HG02642 (cell line): ENCODE measurements around the gene F2R.

ENCODE experiments used
- ATAC-seq: cut with Tn5 transposase; IDR thresholded peaks from one replicate; pipeline ENCODE4 v1.9.1; 2021; ENCODE audit warnings: mild to moderate bottlenecking; ENCODE audit not compliant: unreplicated experiment, poor library complexity

Gene F2R

DNA sequence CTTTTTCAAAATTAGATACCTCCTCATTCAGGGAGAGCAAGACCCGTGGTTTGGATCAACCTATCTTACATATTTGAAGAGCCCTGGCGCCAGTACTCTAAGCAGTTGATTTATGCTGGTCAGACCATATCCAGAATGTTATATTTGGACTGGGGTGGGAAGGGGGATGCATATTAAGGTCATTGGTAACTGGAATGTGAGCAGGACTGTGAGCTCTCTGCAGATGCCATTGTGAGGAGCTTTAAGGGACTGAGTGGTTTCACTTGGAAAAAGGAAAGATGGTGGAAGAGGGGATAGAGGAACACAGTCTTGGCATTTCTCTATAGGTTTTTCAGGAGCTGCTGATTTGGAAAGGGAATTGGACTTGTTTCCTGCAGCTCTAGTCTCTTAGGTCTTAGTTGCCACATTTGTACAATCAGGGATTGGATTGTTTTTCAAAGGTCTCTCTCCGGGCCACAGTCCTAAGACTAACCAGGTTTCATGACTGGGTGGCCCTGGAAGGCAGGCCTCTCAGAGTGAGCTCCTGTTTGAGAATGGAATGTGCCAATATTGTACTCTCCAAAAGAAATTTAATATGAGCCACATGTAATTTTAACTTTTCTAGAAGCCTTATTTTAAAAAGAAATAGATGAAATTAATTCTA is 25.8 kb upstream of the F2R start:
- no peak for ATAC-seq

DNA sequence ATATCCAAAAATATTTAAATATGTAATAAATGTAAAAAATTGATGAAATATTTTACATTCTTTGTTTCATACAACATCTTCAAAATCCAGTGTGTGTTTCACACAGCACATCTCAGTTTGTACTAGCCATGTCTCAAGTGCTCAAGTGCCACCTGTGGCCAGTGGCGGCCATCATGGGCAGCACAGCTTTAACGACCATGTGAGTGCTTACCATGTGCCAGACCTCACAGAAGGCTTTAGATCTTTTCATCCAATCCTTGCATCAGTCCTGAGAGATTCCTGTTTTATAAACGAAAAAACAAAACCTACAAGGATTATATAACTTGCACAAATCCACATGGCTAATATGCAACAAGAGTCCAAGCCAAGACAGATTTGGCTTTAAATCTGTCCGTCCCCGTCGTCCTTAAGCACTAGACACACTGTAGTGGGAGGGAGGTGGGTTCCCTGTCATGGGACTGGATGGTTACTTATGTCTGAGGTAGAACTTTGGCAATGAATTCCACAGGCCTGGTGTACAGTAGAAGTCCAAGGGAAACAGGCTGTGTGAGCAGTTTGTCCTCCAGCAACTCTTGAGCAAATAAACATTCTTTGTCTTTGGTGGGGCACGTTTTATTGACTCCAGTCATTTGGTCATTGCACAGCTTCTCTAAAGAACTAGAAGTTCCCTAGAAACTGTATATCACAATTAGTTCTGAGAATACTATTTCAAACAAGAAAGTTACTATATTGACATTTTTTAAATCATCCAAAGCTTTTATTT is 25.0 kb upstream of the F2R start:
- ATAC-seq = no peak

DNA sequence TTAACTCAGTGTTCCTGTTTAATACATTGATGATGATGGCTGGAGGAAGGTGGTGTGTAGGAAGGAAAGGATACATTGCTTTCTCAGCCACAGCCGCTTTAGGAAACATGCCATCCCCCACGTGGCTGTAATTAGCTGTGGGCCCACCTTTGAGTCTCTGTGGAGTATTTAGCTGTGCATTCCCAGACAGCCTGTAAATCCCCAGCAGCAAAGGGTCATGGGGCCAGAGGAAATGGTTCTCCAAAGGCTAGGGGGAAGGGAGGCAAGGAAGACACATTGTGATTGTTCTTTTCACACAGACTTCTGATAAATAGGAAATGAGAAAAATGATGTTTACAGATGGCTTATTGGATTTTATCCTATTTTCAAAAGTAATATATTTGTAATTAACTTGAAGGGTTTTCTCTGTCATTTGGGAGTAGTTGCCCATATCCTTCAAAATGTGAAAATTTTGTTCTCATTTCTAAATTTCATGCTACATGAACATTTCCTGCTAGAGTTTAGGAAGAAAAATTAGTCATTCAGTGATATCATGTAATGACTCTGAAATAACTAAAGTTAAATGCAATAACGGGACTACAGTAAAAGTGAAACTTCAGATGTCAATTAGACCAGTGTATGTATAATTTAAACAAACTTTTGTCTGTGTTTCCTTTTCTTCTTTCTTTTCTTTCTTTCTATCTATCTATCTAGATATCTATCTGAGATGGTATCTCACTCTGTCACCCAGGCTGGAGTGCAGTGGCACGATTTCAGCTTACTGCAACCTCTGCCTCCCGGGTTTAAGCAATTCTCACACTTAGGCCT is 24.3 kb upstream of the F2R start:
- ATAC-seq = no peak

DNA sequence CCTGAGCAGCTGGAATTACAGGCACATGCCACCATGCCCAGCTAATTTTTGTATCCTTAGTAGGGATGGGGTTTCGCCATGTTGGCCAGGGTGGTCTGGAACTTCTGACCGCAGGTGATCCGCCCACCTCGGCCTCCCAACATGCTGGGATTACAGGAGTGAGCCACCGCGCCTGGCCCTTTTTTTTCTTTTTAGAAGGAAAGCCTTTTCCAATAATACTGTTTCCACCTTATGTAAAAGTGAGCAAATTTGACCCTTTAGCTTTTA is 23.7 kb upstream of the F2R start:
- ATAC-seq = no peak

DNA sequence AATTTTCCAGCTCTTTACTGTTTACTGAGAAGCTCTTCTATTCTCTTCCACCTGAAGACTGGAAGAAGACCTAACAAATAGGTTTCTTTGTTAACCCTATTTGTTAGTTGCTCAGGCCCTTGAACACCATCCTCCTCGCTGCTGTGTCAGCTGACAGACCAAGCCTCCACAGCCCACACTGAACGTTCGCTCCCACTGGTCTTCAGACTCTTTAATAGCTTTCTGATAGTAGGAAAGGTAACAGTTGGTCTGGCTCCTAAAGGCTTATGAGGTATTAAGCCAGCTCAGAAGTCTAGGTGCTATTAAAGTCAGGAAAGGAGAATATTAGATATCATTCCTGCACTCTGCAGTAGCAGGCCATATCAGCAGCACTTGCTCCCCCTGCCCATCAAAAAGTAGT is 23.3 kb upstream of the F2R start:
- ATAC-seq = no peak

DNA sequence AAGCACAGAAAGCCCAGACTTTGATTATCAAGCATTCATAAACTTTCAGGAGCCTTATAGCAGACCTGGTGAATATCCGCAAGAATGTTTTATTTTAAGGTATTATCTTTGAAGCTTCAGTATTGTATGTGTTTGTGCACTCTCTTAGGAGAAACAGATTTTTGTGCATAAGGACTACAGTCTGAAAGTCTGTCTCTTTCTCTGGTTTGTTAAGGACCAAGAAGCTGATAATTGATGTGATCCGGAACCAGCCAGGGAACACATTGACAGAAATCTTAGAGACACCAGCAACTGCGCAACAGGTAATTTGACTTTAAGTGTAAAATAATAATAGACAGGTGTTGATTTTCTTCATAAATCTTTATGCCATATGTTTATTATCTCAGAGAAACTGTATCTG is 22.8 kb upstream of the F2R start:
- no peak for ATAC-seq

DNA sequence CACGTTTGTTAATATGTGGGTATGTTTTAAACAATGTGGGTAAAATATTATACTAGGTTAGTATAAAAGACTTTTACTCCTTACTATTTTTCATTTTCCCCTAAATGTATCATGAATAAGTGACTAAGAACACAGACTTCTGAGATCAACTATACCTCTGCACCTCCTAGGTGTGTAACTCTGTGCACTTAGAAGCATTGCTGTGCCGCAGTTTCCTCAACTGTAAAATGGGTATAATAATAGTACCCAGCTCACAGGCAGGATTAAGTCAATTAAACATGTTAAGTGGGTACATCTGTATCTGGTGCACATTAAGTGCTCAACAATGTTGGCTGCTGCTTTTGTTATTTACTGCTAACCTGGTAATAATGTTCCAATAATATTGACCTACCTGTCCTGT is 21.6 kb upstream of the F2R start:
- no peak for ATAC-seq

DNA sequence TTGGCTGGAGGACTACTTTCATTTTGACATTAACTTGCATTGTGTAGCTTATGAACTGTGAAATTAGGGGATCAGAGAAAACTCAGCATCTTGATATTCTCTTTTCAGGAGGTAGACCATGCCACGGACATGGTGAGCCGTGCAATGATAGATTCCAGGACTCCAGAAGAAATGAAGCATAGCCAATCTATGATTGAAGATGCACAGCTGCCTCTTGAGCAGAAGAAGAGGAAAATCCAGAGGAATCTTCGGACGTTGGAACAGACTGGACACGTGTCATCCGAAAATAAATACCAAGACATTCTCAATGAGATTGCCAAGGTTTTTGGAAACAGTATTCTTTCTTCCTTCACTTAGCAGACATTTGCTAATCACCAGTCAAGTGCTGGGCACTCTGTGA is 20.6 kb upstream of the F2R start:
- no peak for ATAC-seq

DNA sequence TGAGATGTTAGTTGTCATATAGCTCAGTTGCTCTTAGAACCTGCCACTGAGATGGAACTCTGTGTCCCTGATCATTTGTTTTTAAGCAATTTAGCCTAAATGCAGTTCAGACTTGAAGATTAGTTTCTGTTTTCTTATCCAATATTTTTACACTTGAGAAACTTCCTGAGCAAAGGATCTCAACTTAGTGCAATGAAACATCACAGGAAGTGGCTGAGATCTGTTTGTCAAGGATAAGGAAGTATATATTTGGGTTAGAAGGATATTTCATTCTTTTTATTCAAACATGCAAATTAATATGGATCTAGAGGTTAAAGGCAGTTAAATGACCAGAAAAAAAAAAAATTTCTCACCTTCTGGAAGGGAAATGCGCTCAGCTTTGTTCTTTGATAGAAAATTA is 19.7 kb upstream of the F2R start:
- no peak for ATAC-seq

DNA sequence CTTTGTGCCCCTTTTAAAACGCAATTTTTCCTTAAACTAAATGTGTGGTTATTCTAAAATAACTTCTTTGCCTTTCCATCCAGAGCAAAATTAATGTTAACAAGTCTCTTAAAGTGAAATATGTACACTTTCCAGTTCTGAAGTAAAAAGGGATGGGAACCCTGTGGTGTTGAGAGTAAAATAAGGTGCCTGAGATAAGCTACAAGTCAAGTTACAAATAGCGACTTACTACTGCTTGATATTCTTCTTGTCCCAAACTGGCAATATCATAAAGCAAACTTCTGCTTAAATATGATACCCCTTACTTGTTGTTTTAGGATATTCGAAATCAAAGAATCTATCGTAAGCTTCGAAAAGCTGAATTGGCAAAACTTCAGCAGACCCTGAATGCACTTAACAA is 18.3 kb upstream of the F2R start:
- no peak for ATAC-seq

DNA sequence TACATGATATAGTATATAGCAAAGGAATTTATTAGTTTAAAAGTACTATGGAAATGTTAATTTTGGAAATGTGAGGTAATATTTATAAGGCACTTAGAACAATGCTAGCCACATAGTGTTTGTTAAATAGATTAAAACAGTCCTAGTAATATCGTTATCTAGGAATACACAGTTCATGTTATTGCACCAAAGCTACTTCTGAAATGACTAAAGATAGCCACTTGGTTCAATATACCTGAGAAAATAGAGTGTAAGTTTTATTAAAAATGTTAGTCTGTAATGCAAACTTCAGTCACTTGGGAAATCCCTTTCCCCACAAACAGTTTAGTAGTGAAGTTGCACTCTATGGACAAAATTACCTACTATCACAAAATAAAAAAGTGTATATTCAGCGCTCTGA is 15.4 kb upstream of the F2R start:
- no peak for ATAC-seq

DNA sequence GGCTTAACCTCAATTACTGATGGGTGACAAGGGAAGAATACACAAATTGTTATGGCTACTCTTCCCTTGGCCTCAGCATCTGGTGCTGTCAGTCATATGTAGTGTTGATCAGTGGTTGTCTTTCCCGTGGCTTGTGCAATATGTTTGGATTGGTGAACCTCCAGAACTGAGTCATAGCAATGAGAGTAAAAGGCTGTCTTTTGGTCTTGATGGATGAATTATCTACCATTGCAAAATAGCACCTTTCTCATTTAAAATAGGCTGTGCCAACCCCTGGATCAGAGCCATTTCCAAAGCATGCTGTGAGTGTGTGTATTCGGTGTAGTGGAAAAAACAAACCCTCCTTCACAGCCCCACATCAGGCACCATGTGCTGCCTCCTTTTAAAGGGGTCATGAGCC is 14.6 kb upstream of the F2R start:
- no peak for ATAC-seq

DNA sequence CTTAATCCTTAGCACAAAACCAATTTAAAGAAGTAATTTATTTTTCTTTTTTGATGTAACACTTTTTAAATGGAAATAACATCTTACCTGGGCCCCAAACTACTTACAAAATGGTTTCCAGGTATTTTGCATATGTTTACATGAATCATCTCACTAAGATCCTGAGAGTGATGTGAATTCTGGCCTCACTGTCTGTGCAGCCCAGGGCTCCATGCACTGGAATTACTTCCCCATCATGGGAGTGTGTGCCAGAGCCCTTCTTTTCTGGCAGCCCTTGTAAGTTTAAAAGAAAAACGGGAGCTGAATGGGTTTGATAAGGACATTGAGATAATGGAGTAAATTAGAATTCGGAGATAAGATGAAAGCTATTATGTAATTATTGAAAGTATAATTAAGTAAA is 12.2 kb upstream of the F2R start:
- ATAC-seq = no peak

DNA sequence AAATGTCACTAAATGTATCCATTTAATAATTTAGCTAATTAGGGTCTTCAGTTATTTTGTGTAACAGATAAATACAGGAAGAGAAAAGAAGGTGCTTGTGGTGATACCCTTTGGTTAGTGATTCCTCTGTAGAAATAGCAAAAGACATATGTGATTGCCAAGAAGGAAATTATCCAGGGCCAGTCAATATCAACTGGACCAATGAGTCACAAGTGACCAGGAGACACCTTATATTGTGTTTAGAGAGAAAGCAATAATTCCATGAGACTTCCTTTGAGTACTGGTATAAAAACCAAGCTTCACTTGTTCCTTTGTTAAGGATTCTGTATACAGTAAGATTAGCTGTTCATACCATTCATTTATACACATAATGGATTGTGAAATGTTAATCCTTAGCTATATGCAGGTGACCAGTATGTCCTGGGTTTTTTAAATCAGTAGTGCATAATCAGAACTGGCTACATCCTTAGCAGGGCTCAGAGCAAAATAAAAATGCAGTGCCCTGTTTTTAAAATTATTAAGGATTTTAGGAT is 11.7 kb upstream of the F2R start:
- ATAC-seq = no peak

DNA sequence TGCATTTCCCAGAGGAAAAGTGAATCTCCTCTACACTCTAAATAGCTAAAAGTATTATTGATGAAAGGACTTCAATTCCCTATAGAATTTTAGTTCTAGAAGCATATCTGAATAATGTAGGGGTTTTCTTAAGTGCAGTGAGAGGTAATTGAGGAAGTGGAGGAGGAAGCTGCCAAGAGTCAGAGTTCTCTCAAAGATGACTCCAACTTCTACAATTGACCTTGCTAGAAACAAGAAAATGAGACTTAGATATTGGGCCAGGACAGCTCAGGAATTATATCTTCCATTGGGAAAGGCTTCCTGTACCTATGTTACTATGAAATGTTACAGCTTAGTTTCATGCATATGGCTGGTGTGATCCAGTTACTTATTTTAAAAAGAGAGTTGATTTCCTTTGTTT is 10.4 kb upstream of the F2R start:
- no peak for ATAC-seq

DNA sequence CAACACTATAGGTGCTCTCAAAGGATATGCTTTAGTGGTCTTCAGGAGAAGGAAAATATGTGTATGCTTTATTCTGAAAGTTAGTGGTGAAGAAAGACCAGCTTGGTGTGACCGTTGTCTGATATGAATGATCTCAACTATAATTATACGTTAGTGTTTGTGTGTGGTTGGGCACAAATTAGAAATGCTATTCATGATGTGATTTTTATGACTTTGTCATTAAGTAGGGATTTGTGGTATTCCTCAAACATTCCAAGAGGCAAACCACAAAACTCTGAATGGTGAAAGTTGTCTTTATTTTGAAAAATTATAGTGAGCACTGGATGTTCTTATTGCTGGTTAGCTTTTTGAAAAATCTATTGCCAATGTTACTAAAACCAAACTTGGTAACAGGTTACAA is 6.2 kb upstream of the F2R start:
- no peak for ATAC-seq

DNA sequence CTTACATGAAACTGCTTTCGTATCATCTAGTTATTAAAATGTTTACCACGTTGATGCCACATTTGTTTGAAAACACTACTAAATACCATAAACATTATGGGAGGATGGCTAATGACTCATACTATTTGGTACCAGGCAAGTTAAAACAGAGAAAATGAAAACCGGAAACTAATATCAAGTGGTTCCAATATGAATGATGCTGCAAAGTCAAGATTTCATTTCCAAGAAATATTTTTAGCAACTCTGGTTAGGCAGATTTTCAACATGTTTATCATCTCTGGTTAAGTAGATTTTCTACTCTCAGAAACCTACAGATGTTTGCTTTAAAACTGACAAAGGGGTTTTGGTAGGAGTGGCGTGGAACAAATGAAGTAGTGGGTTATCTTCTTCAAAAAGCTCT is 4.9 kb upstream of the F2R start:
- ATAC-seq = no peak

DNA sequence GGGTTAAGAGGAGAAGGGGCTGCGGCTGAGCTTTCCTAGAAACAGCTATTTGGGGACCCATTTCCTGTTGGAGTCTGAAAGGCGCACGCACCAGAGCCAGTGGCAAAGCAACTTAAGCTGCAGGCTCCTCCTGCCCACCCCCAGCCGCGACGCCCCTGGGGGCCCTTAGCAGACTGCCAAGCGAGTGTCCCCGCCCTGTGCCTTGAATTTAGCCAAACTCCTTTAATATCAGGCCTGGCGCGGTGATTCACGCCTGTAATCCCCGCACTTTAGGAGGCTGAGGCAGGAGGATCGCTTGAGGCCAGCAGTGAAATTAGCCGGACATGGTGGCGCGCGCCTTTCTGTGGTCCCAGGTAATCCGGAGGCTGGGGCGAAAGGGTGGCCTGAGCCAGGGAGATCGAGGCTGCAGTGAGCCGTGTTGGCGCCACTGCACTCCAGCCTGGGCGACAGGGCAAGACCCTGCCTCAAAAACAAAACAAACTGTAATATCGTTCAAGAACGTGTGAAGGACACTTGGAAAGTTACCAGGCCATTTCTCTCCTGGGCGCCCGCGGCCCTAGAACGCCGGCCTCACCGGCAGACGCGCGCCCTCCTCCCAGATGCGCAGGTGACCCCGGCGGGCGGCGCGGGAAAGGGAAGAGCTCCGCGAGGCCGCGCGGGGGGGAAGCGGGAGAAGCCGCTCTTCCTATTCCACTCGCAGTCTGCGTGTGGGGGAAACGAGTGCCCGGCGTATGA is 1.0 kb upstream of the F2R start:
- peak; percentile 12 for ATAC-seq

DNA sequence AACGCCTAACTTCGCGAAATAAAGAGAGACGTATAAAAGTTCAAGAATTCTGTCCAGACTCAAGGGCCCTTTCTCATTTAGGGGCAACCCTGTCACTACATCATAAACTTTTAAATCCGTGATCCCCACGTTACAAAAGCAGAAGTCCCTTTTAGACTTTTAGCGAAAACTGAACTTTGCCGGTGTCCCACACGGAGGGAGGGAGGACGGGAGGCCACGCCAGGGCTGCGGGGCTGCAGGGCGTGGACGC is 515 bp upstream of the F2R start:
- peak; percentile 16 for ATAC-seq

DNA sequence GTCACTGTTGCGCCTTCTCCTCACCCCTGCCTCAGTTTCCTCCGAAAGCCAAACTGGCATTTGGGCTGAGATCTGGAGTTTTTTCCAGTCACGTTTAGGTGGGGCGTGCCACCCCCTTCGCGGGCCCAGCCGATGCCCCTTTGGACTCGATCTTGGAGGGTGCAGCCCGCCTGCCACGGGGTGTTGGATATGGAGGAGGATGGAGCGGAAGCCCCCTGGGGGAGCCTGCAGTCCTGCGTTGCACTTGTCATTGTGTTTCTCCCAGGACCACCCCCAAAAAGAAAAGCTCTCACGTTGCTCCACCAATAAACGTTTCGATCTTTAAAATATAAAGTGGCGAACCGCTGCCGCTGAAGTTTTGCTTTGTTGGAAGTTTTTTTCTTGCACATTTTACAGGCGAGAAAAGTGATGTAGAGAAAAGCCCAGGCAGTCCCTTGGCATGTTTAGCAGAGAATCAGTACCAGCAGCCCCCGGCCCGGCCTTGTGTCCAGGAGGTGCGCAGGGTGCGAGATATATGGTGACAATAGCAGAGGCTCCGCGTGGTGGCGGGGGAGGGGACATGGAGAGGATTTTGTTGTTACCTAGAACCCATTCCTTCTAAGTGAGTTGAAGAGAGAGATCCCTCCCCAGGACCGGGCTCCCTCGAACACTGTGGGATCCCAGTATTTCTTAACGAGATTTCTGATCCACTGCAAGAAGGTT is 681 bp downstream of the F2R start:
- no peak for ATAC-seq
